OCI-LY7 (cell line): ENCODE results near the gene KRT17.

Experiments used
- EZH2phosphoT487 ChIP-seq: fragments of 200-600 bp; sonication (generic); IDR thresholded peaks from 2 replicates; pipeline ENCODE4 v1.6.1; 2018; ENCODE audit warnings: low read depth, borderline replicate concordance, mild to moderate bottlenecking, mixed run types, antibody characterized with exemption, low read length, moderate library complexity, mixed read lengths
- TF ChIP-seq, protein P1 (sequence below): fragments of 200-600 bp; sonication (generic); conservative IDR thresholded peaks from 2 replicates; pipeline ENCODE4 v1.5.1; 2014; ENCODE audit warnings: mild to moderate bottlenecking, antibody characterized with exemption, low read length, moderate library complexity, mixed read lengths

DNA sequence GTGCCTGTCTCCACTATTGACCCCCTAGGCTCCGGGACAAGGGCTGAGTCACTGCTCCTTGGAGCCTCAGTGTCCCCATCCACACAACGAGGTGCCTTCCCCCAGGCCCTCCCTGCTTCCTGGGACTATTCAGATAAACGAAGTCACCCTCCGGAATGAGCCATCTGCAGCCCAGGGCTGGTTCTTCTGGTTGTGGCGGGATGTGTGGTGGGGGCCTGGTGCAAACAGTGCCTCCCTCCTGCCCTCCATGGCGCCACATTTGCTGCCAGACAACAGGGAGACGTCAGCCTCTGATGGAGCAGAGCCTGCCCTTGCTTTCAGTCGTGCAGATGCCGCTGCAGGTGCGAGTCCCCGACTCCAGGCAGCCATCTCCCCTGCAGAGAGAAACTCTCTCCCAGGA is 6.7 kb downstream of the KRT17 start:
- TF ChIP-seq, protein P1, sequence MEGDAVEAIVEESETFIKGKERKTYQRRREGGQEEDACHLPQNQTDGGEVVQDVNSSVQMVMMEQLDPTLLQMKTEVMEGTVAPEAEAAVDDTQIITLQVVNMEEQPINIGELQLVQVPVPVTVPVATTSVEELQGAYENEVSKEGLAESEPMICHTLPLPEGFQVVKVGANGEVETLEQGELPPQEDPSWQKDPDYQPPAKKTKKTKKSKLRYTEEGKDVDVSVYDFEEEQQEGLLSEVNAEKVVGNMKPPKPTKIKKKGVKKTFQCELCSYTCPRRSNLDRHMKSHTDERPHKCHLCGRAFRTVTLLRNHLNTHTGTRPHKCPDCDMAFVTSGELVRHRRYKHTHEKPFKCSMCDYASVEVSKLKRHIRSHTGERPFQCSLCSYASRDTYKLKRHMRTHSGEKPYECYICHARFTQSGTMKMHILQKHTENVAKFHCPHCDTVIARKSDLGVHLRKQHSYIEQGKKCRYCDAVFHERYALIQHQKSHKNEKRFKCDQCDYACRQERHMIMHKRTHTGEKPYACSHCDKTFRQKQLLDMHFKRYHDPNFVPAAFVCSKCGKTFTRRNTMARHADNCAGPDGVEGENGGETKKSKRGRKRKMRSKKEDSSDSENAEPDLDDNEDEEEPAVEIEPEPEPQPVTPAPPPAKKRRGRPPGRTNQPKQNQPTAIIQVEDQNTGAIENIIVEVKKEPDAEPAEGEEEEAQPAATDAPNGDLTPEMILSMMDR = no peak
- no peak for TF ChIP-seq EZH2phosphoT487
